KG1 (cell line): Measurements from ENCODE around the gene TNNT2.

ENCODE experiments used
- DNase-seq: peaks from one replicate; lab custom pipeline; 2025; lab: John Stamatoyannopoulos, UW

TNNT2 gene

DNA sequence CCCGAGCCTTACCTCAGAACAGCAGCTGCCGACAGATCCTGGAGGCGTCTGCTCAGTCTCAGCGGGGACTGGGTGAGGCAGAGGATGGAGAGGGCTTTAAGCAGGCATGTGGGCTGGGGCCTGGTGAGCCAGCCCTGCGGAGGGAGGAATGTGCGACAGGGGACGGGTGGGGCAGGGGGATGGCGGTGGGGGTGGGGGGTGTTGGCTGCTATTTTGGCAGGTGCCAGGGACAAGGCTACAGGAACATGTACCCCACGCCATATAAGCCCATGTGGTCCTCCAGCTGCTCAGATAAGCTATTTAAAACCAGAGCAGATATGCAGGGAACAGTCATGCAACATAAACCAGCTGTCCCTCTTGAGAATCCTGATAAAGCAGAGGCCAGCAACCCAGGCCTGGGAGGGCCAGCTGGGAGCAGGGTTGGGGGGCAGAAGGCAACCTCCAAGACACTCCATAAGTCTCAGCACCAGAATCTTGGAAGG is at the start of gene TNNT2:
TNNT2 (minus strand) TSS at position 70 of the 482 bp plus-strand sequence. CDS start 4,426 bp downstream, outside the sequence.
- DNase-seq: no peak

DNA sequence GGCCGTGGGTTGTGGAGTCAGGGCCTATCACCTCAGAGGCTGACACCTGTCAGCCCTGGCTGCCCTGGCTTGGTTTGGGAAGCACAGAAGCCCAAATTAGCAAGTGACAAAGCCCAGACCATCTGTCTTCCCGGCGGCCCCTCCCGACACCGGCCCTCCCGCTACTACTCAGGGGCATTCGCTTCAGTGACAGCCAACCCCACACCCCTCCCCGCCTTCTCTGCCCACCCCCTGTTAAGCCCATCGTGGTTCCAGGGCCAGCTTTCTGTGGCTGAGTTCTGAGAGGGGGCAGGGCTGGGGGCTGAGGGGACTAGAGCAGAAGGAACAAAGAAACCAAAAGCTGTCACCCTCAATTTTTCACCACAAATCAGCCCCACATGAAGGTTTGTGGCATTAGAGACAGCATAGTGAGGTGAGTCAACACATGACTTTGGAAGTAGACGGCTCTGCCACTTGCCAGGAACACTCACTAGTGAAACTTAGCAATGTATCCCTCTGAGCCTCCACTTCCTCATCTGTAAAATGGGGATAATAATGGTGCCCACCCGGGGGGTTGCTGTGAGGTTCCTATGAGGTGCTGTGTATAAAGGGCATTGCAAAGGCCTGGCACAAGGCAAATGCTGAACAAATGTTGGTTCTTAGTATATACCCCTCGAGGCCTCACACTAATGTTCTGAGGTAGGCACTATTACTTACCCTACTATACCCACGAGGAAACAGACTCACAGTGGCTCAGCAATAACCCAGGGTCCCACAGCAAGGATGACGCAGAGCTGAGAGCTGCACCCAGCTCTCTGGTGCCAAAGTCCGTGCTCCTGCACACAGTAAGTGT is 49.2 kb upstream of the TNNT2 start:
- DNase-seq: no peak

DNA sequence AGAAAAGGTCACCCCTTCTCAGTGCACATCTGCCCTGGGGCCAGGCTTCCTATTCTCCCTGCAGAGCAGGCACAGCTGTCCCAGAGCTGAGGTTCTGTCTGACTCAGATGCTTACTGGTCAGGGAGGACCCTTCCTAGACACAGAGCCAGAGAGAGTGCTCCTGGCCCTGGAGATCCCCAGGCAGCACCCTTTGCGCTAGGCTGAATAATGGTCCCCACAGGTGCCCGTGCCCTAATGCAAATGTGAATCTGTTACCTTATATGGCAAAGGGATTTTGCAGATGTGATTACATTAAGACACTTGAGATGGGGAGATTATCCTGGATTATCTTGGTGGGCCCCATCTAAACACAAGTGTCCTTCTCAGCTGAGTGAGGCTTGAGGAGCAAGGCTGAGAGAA is 46.7 kb upstream of the TNNT2 start:
- DNase-seq: no peak

DNA sequence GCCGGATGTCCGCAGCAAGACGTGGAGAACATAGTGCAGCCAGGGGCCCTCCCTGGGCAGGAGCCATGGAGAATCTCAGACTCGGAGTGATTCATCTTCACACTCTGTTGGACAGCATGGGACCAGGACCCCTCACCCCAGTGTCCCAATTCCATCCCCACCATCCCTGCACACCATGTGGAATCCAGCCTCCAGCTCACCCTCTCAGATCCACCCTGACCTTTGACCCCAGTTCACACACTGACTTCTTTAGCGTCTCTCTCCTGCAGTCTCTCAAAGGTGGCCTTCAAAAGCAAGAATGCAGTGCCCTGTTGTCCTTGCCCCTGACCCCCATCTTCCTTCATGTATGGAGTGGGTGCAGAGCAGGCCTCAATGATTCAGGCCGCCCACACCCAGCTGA is 46.2 kb upstream of the TNNT2 start:
- DNase-seq: no peak

DNA sequence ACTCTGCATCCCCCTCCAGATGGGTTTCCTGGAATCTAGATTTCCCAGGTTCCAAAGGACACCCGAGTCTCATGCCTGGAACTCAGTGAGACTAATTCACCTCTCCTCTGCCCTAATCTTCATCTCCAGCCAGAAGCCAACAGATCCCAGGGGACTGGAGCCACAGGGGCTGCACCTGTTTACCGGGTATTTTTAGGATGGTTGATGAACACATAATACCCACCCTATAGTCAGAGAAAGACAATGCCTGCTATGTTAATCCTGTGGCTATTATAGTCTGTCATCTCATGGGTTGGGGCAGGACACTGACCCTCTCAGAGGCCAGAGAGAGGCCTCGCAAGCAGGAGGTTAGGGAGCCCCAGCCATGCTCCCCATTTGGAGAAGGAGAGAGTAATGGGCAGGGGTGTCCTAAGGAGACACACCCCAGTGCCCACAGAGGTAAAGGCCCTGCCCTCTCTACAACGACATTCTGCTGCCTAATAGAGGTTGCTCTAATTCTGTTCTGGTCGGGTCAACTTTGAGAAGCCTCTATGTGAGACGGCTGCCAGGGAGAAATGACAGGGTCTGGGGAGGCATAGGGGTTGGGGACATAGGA is 45.1 kb upstream of the TNNT2 start:
- no peak for DNase-seq

GRCh38 chr1:201422026-201422425 is 44.5 kb upstream of the TNNT2 start:
- DNase-seq: no peak

- DNase-seq: no peak
Observed at GRCh38 chr1:201421041-201421440, 43.6 kb upstream of the TNNT2 start.

DNA sequence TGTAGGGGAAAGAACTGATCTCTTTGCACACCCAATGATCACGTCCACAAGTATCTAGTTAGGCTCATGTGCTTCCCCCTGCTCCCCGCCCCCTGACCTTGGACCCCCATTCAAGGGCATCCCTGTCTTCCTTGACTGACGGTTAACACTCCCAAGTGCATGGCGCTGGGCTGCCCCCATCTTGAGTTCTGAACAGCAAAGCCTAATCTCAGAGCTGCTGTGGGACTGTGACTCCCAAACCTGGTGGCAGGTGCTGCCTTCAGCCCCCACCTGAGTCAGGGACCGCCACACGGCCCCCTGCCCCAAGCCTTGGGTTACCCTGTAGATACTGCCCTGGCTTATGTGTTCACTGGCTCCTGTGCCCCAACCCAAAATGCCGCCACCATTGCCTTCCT is 43.1 kb upstream of the TNNT2 start:
- DNase-seq: no peak

DNA sequence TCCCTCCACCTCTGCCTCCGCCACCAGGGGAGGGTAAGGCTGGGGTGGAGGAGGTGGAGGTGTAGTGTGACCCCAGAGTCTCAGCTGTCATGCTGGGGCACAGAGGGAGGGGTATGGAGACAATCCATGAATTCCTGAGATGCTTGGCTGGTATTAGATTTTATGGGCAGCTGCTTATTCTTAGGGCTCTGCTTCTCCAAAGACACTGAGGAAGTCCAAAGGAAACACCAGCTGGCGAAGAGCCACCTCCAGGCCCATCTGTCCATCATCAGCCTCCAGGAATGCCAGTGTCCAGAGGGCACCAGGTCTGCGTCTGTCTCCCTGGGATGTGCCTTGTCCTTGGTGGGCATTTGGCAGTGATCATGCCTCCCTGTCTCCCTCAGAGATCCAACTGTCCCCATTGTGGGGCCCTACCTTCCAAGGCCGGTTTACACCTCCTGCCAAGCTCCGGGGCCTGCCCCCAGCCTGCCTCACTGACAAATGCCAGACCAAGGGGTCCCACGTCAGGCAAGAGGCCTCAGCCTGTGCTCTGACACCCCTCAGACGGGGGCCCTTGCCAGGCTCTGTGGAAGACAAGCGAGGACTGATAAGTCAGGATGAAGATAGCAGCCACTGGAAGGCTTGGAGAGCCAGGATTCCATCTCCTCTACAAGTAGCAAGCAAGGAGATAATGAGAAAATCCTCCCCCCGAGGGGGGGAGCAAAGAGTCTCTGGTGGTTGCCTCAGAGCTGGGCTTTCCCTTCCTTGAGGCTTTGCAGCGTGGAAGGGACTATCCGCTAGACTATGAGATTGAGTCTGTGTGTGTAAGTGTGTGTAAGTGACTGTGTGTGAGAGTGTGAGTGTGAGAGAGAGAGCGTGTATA is 42.5 kb upstream of the TNNT2 start:
- no peak for DNase-seq

- no peak for DNase-seq
Observed at GRCh38 chr1:201419256-201419655, 41.8 kb upstream of the TNNT2 start.

DNA sequence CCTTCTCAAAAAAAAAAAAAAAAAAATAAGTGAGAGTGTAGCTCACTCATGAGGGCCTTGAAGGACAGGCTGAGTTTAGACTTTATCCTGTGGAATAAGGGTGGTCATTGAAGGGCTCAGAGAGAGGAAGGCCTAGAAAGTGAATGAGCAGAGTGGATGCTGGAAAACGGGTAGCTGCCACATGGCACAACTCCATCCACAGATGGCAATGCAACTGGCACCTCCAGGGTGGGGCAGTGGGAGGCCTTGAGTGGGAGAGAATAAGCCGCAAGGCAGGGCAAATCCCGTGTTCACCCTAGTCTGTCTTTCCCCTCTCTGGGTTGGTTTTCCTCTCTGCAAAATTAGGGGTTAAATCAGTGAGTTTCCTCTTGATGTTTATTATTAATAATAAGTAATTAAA is 41.0 kb upstream of the TNNT2 start:
- no peak for DNase-seq

DNA sequence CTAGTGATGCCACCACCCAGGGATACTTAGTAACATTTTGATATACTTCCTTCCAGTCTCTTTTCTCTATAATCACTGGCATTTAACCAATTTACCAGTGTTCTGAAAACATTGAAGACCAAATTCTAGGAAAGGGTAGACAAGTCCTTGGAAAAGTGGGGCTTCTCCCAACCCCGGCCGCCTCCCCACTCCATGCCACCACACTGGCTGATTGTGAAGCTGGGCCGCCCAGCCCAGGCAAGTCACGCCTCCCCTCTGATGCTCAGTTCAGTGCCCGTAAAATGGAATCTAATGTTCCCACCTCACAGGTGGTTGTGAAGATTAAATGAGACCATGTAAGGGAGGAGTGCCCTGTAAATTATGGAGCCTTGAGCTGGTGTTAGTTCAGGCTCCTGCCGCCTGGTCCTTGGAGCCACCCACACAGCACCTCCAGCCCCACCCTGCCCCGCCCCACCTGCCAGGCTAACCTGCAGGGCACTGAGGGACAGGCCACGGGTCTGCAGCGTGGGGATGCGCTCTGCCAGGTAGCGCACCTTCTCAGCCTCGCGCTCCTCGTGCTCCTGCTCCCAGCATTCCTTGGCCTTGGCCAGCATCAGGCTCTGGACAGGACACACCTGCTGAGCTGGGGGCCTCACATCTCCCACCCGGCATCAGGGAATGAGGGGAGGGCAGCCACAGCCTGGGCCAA is 36.7 kb upstream of the TNNT2 start:
- no peak for DNase-seq

- DNase-seq: no peak
Observed at GRCh38 chr1:201411292-201411691, 33.8 kb upstream of the TNNT2 start.

GRCh38 chr1:201409440-201409839 is 32.0 kb upstream of the TNNT2 start:
- no peak for DNase-seq

DNA sequence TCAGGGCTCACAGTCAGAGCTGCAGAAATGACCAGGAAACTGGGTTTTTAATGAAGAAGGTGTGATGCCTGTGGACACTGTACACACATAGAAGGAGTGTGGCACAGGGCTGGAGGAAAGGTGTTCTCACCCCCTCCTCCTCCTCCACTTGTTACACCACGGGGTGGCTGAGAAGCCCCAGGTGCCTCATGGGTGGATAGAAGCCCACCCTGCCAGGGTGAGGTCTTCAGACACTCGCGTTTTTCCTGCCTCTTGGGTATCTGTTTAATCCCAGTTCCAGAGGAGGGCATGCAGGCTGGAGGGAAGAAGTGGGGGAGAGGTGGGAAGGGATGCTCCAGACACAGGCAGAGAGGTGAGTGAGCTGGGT is 31.3 kb upstream of the TNNT2 start:
- no peak for DNase-seq

DNA sequence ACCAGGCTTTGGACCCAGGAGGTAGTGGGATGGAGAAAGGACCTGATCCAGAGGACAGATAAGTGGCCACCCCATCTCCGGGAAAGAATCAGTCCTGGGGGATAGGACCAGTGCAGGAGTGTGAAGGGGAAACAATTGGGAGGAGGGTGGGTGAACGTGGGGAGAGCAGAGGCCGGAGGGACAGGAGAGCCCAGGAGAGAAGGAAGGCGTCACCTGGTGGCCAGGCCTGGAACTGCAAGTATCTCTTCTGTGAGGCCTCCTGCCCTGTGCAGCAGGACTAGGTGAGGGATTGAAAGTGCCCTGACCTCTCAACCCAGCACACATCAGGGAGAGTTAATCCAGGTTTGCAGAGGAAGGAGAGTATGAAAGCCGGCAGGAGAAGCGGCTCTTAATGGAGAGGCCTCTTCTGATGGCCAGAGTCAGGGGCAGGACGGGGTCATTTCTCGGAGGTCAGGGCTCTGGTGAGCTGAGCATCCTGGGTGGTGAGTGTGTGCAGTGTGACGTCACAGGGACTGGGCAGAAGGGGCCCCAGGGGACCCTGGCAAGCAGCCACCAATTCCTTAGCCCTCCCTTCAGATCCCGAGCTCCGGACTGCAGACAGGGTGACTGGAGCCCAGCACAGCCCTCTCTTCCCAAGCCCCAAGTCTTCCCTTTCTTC is 30.8 kb upstream of the TNNT2 start:
- peak; percentile 2 for DNase-seq

GRCh38 chr1:201406831-201407406 is 29.4 kb upstream of the TNNT2 start:
- DNase-seq: no peak

GRCh38 chr1:201405484-201405831 is 28.0 kb upstream of the TNNT2 start:
- DNase-seq: no peak

DNA sequence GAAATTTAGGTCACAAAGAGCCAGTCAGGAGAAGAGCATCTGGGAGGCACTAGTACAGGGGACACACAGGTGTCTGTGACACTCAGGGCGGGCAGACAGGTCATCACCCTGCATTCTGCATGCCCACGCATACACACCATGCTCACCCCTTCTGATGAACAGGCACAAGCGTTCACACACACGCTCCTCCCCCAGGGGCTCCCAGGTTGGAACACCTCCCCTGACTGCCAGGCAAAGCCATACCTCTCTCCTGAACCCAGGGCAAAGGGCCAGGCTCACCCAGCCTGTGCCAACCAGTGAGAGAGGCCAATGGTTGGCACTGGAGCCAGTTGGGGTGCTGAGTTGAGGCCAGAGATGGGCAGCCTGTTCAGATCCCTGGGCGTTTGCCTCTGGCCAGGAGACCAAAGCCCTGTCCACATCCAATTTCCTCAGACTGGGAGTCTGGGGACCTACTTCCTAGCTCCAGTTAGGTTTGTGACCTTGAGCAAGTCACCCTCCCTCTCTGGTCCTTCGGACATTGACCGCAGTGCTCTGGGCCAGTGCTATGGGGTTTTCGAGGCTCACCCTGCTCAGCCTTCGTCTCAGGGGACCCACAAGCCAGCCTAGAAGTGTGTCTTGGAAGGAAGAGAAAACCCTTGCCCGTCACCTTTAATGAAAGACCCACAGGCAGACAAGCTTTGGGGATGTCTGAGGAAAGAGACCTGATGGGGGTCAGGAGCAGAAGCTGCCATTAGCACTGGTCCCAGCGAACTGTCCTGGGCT is 27.4 kb upstream of the TNNT2 start:
- DNase-seq: no peak

DNA sequence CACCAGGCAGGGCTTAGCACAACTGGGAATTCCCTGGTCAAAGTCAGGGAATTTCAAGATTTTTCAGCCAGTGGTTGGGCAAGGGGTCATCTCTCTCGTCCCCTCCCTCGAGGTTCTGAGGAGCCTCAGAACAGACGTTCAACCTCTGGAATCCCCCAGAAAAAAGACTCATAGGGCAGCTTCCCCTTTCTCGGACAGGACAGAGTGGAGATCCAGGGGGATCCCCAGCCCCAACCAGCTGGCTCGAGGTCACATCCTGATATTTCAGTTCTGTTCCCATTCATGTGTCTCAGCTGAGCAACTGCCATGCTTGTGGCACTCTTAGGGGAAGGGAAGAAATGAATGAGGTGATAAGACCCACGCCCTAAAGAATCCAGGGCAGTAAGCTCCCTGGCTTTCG is 26.6 kb upstream of the TNNT2 start:
- no peak for DNase-seq

GRCh38 chr1:201403359-201403758 is 25.9 kb upstream of the TNNT2 start:
- no peak for DNase-seq
